Superior temporal gyrus (tissue), 1 donor: Measurements from ENCODE around the gene ME2.
"Not testable (repeated sequence)": the region's sequence is repeated elsewhere in the genome, so short reads cannot be mapped to it uniquely, and the experiment has no call there.

Experiments used
- DNase-seq: peaks from one replicate; pipeline ENCODE4 v3.0.0-alpha.2; 2016; ENCODE audit errors: extremely low spot score

The ME2 gene

GRCh38 chr18:50924372-50924771, 45.5 kb downstream of the ME2 start:
- DNase-seq: no peak

GRCh38 chr18:50926521-50926920, 47.6 kb downstream of the ME2 start:
- no peak for DNase-seq

GRCh38 chr18:50928551-50928950, 49.6 kb downstream of the ME2 start:
- no peak for DNase-seq

GRCh38 chr18:50933684-50934083, 54.8 kb downstream of the ME2 start:
- DNase-seq: no peak

- DNase-seq: no peak
Observed at GRCh38 chr18:50934545-50935211, 55.8 kb downstream of the ME2 start.

- no peak for DNase-seq
Observed at GRCh38 chr18:50935493-50936191, 56.7 kb downstream of the ME2 start.

- DNase-seq: no peak
Observed at GRCh38 chr18:50937183-50937582, 58.3 kb downstream of the ME2 start.

- no peak for DNase-seq
Observed at GRCh38 chr18:50938912-50939311, 60.0 kb downstream of the ME2 start.

- DNase-seq: no peak
Observed at GRCh38 chr18:50944245-50944932, 65.5 kb downstream of the ME2 start.

- DNase-seq: not testable (repeated sequence)
Observed at GRCh38 chr18:50945918-50946317, 67.0 kb downstream of the ME2 start.

- DNase-seq: no peak
Observed at GRCh38 chr18:50947899-50948298, 69.0 kb downstream of the ME2 start.

- no peak for DNase-seq
Observed at GRCh38 chr18:50949185-50949584, 70.3 kb downstream of the ME2 start.

- no peak for DNase-seq
Observed at GRCh38 chr18:50950626-50951025, 71.7 kb downstream of the ME2 start.

GRCh38 chr18:50953822-50954221, 74.9 kb downstream of the ME2 start:
- no peak for DNase-seq

GRCh38 chr18:50955253-50955652, 76.3 kb downstream of the ME2 start:
- DNase-seq: no peak

- no peak for DNase-seq
Observed at GRCh38 chr18:50956116-50956515, 77.2 kb downstream of the ME2 start.

GRCh38 chr18:50961974-50962373, 83.1 kb downstream of the ME2 start:
- DNase-seq: no peak

- DNase-seq: peak; percentile 76
Observed at GRCh38 chr18:50967714-50968661, 89.1 kb downstream of the ME2 start, which contains the start of gene ELAC1. Gene ELAC1, plus strand, starts transcription at chr18:50968040. Its CDS starts 6,365 bp downstream, at chr18:50974405.

- DNase-seq: no peak
Observed at GRCh38 chr18:50969448-50969847, 90.5 kb downstream of the ME2 start.

GRCh38 chr18:50970006-50970405, 91.1 kb downstream of the ME2 start:
- no peak for DNase-seq

GRCh38 chr18:50972404-50972803, 93.5 kb downstream of the ME2 start:
- DNase-seq: not testable (repeated sequence)
